GM21825 (cell line): ENCODE results near the gene PTPRM.

Experiments
- ATAC-seq: cut with Tn5 transposase; IDR thresholded peaks from one replicate; pipeline ENCODE4 v1.9.1; 2021; ENCODE audit warnings: mild to moderate bottlenecking, moderate library complexity; ENCODE audit not compliant: unreplicated experiment

The PTPRM gene

GRCh38 chr18:7567474-7568425 lies 634 bp downstream of the PTPRM start:
- no peak for ATAC-seq

GRCh38 chr18:7568426-7568825 lies 1.3 kb downstream of the PTPRM start:
- no peak for ATAC-seq

GRCh38 chr18:7571626-7572025 lies 4.5 kb downstream of the PTPRM start:
- ATAC-seq = no peak

GRCh38 chr18:7572822-7573221 lies 5.7 kb downstream of the PTPRM start:
- no peak for ATAC-seq

GRCh38 chr18:7575465-7576028 lies 8.4 kb downstream of the PTPRM start:
- ATAC-seq = no peak

GRCh38 chr18:7576077-7576476 lies 9.0 kb downstream of the PTPRM start:
- ATAC-seq = no peak

- ATAC-seq = no peak
These were observed 9.6 kb downstream of the PTPRM start for GRCh38 chr18:7576685-7577084.

GRCh38 chr18:7577706-7578105 lies 10.6 kb downstream of the PTPRM start:
- ATAC-seq = no peak

GRCh38 chr18:7579176-7579917 lies 12.2 kb downstream of the PTPRM start:
- ATAC-seq = no peak

GRCh38 chr18:7579918-7580542 lies 12.9 kb downstream of the PTPRM start:
- ATAC-seq = no peak

GRCh38 chr18:7584646-7585275 lies 17.6 kb downstream of the PTPRM start:
- ATAC-seq = no peak

GRCh38 chr18:7585276-7585670 lies 18.2 kb downstream of the PTPRM start:
- ATAC-seq = no peak

GRCh38 chr18:7586379-7586778 lies 19.3 kb downstream of the PTPRM start:
- ATAC-seq = no peak

GRCh38 chr18:7590826-7591560 lies 23.9 kb downstream of the PTPRM start:
- no peak for ATAC-seq

GRCh38 chr18:7592305-7593071 lies 25.4 kb downstream of the PTPRM start:
- ATAC-seq = no peak

- no peak for ATAC-seq
These were observed 26.2 kb downstream of the PTPRM start for GRCh38 chr18:7593218-7593819.

GRCh38 chr18:7596147-7596546 lies 29.0 kb downstream of the PTPRM start:
- no peak for ATAC-seq

GRCh38 chr18:7597500-7597899 lies 30.4 kb downstream of the PTPRM start:
- no peak for ATAC-seq
